Tibial nerve (tissue), 4 donors: Measurements from ENCODE around the gene PIM2.

Experiments used
- EP300 ChIP-seq, 2 donors: sonication (generic); formaldehyde crosslinking; IDR thresholded peaks; one replicate each; pipeline ENCODE4 v1.6.1; 2017; ENCODE audit warnings: antibody characterized with exemption in 2 of 2, mild to moderate bottlenecking in 1 of 2
- POLR2A ChIP-seq, 2 donors: fragments of 450-650 bp; IDR thresholded peaks; one replicate each; pipeline ENCODE4 v1.6.1; 2017; ENCODE audit warnings: antibody characterized with exemption in 2 of 2, mild to moderate bottlenecking in 2 of 2, moderate library complexity in 2 of 2
- TF ChIP-seq, protein P1 (sequence below), 5 experiments: fragments of 200-600 bp in 3 of 5; fragments of 450-650 bp in 2 of 5; sonication (generic) in 3 of 5; IDR thresholded peaks; one replicate each; pipeline ENCODE4 v1.5.1; 2016 to 2019; ENCODE audit warnings: antibody characterized with exemption in 5 of 5, mild to moderate bottlenecking in 3 of 5, moderate library complexity in 2 of 5

DNA sequence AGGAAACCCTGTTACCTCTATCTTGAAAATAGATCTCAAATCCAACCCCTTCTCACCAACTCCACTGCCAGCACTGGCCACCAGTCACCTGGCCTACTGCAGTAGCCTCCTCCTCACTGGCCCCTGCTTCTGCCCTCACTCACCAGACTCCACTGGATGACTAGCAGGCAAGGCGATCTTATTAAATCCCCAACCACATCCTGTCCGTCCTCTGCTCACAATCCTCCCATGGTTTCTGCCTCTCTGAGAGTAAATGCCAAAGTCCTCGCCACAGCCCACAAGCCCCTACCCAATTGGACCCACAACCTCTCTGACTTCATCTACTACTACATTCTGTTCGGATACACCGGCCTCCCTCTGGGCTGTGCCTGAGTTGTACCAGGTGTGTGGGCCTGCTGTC is 5.4 kb upstream of the PIM2 start:
- TF ChIP-seq, protein P1, sequence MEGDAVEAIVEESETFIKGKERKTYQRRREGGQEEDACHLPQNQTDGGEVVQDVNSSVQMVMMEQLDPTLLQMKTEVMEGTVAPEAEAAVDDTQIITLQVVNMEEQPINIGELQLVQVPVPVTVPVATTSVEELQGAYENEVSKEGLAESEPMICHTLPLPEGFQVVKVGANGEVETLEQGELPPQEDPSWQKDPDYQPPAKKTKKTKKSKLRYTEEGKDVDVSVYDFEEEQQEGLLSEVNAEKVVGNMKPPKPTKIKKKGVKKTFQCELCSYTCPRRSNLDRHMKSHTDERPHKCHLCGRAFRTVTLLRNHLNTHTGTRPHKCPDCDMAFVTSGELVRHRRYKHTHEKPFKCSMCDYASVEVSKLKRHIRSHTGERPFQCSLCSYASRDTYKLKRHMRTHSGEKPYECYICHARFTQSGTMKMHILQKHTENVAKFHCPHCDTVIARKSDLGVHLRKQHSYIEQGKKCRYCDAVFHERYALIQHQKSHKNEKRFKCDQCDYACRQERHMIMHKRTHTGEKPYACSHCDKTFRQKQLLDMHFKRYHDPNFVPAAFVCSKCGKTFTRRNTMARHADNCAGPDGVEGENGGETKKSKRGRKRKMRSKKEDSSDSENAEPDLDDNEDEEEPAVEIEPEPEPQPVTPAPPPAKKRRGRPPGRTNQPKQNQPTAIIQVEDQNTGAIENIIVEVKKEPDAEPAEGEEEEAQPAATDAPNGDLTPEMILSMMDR (IDR thresholded peaks at IDR 0.05) = no peak
- no peak for TF ChIP-seq EP300 (IDR thresholded peaks at IDR 0.05)
- TF ChIP-seq POLR2A (IDR thresholded peaks at IDR 0.05) = no peak
